Transverse colon (tissue), 3 donors: ENCODE measurements around the gene CPXM1.

Experiments
- EP300 ChIP-seq: sonication (generic); formaldehyde crosslinking; IDR thresholded peaks from one replicate; pipeline ENCODE4 v1.6.1; 2017; ENCODE audit warnings: antibody characterized with exemption, low read depth
- TF ChIP-seq, protein P1 (sequence below), 5 experiments: fragments of 200-600 bp in 3 of 5; fragments of 450-650 bp in 2 of 5; sonication (generic) in 3 of 5; IDR thresholded peaks; 1 replicate in 2 of 5; 2 replicates in 3 of 5; pipeline ENCODE4 v1.5.1; 2016 to 2017; ENCODE audit warnings: antibody characterized with exemption in 5 of 5, inconsistent platforms in 3 of 5, mild to moderate bottlenecking in 2 of 5, moderate library complexity in 1 of 5

DNA sequence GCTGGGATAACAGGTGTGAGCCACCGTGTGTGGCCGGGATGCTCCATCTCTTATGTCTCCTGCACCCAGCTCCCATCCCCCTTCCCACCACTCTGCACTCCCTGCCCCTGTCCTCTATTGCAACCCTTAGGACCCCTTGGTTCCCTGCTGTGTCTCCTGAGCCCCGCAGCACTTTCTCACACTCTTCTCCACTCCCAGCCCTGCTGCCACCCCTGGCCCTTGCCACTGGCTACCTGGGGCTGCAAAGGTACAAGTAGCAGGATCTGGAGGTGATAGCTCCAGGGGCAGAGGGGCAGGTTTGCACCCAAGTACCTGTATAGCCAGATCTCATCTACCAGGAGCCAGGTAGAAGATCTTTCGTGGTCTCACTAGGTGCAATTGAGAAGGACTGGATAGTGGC, 6.6 kb upstream of the CPXM1 start:
- TF ChIP-seq, protein P1, sequence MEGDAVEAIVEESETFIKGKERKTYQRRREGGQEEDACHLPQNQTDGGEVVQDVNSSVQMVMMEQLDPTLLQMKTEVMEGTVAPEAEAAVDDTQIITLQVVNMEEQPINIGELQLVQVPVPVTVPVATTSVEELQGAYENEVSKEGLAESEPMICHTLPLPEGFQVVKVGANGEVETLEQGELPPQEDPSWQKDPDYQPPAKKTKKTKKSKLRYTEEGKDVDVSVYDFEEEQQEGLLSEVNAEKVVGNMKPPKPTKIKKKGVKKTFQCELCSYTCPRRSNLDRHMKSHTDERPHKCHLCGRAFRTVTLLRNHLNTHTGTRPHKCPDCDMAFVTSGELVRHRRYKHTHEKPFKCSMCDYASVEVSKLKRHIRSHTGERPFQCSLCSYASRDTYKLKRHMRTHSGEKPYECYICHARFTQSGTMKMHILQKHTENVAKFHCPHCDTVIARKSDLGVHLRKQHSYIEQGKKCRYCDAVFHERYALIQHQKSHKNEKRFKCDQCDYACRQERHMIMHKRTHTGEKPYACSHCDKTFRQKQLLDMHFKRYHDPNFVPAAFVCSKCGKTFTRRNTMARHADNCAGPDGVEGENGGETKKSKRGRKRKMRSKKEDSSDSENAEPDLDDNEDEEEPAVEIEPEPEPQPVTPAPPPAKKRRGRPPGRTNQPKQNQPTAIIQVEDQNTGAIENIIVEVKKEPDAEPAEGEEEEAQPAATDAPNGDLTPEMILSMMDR (IDR thresholded peaks at IDR 0.05): no peak
- TF ChIP-seq EP300: no peak
